ENCODE results near the gene MTARC1. TPM values are rescaled to one million over a fixed set of nuclear protein-coding genes. Genes with fewer than 3 reads are reported as not detected.

The MTARC1 gene
- total and polyA plus RNA-seq, 9 of the 15 experiments (the other 6 are each of a cell fraction or from before 2014, with no cell fraction given), result 0.07 to 0.14 (median 0.11) TPM; not detected in 6

DNA sequence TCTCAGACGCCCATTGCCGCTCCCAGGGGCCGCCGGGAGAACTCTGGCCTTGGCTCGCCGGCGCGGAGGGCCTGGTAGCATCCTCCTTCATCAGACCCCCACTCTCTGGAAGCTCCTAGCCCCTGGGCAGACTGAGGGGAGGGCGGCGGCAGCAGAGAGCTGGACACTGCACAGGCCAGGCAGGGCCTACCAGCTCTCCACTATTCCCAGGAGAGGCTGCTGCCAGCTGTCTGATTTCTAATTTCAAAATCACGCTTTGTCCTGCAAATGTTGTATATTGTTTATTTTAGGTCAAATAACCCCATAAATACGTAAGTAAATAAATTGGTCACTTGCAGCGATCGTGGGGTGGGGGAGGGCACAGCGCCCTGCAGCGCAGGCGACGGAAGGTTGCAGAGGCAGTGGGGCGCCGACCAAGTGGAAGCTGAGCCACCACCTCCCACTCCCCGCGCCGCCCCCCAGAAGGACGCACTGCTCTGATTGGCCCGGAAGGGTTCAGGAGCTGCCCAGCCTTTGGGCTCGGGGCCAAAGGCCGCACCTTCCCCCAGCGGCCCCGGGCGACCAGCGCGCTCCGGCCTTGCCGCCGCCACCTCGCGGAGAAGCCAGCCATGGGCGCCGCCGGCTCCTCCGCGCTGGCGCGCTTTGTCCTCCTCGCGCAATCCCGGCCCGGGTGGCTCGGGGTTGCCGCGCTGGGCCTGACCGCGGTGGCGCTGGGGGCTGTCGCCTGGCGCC is at the start of gene MTARC1 (continued):
- TF ChIP-seq PATZ1 (CRISPR knock-in tag; IDR thresholded peaks at IDR 0.05; ENCODE audit: borderline replicate concordance), result no peak
- TF ChIP-seq ELF1 (tag; IDR thresholded peaks at IDR 0.05), result no peak
- no peak for TF ChIP-seq DACH1 (IDR thresholded peaks at IDR 0.05; ENCODE audit: partially characterized antibody)
- TF ChIP-seq SRSF1 (IDR thresholded peaks at IDR 0.05; ENCODE audit: low read depth, low read length), result no peak
- TF ChIP-seq FOXJ3 (CRISPR knock-in tag; IDR thresholded peaks at IDR 0.05), result no peak
- no peak for TF ChIP-seq TFAM (CRISPR knock-in tag; conservative IDR thresholded peaks at IDR 0.05)
- TF ChIP-seq ZSCAN32 (CRISPR knock-in tag; IDR thresholded peaks at IDR 0.05), result no peak
- no peak for TF ChIP-seq DMBX1 (CRISPR knock-in tag; IDR thresholded peaks at IDR 0.05; ENCODE audit: borderline replicate concordance)
- TF ChIP-seq PRMT5 (CRISPR knock-in tag; IDR thresholded peaks at IDR 0.05), result no peak

DNA sequence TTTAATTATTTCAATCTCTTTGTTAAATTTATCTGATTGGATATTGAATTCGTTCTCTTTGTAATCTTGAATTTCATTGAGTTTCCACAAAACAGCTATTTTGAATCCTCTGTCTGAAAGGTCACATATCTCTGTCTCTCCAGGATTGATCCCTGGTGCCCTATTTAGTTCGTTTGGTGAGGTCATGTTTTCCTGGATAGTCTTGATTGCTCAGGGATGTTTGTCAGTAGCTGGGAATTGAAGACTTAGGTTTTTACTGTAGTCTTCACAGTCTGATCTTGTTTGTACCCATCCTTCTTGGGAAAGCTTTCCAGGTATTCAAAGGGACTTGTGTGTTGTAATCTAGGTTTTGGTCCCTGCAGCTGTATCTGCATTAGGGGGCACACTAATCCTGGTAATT is 45.4 kb upstream of the MTARC1 start:
- H3K27me3 ChIP-seq (ENCODE audit: control insufficient read depth in 2 of 2, insufficient read depth in 2 of 2, low read length in 2 of 2), result peaks cover 0 to 4% of the 10 kb centered on the region in 2 experiments; a peak in 2 of 5 replicates
- no peak overlapping the region for H2AFZ ChIP-seq (ENCODE audit: low read depth, low read length)
- H3K4me1 ChIP-seq (replicated peaks in 1 of 2; ENCODE audit: control insufficient read depth in 2 of 2, insufficient read depth in 2 of 2, low read length in 2 of 2), result no peaks in the 10 kb centered on the region
- no peaks in the 10 kb centered on the region for H4K20me1 ChIP-seq (replicated peaks; ENCODE audit: control insufficient read depth, insufficient read depth, low read length)
- CTCF ChIA-PET (ENCODE audit: low intra/inter-chr PET ratio), result no interaction called here
- no peak for ATAC-seq
- intact Hi-C loops (cut with micrococcal nuclease) (no loop called here), in situ Hi-C loops (cut with MboI) (no loop called here)
- FAIRE-seq, result no peak
- H3K27ac ChIP-seq (ENCODE audit: extremely low read depth, low read depth, low read length), result no peak overlapping the region
- POLR2A ChIA-PET, result no interaction called here
- no peaks in the 10 kb centered on the region for H3K79me2 ChIP-seq (ENCODE audit: control insufficient read depth, insufficient read depth, low read length)
- BruUV-seq (replicated peaks), result no TSS peak
- no peak overlapping the region for H3K4me3 ChIP-seq
- WGBS (ENCODE audit: insufficient coverage, low coverage, missing lambda C conversion rate), result 0% methylated on average over 2 of the region's 2 CpGs
- no peaks in the 10 kb centered on the region for H3K9me3 ChIP-seq (replicated peaks; ENCODE audit: control insufficient read depth, insufficient read depth, low read depth, low read length)
- H3K9me1 ChIP-seq (ENCODE audit: control insufficient read depth, insufficient read depth, low read length), result no peaks in the 10 kb centered on the region
- no peak overlapping the region for H3K4me2 ChIP-seq (ENCODE audit: insufficient read depth, low read length)
- no peaks in the 10 kb centered on the region for H3K36me3 ChIP-seq (ENCODE audit: control insufficient read depth, insufficient read depth, low read length)
- H3K9ac ChIP-seq (ENCODE audit: insufficient read depth in 1 of 2, low read depth in 2 of 2, low read length in 2 of 2), result no peak overlapping the region
- DNase-seq (ENCODE audit: extremely low read depth in 1 of 4, low spot score in 3 of 4), result no peak
- TF ChIP-seq SAFB (IDR thresholded peaks at IDR 0.05; ENCODE audit: borderline replicate concordance, low read depth, low read length) (no peak), ZNF639 (CRISPR knock-in tag; conservative IDR thresholded peaks at IDR 0.05 in 1 of 2, IDR thresholded peaks at IDR 0.05 in 1 of 2) (no peak), NFIC (IDR thresholded peaks at IDR 0.05) (no peak), PTTG1 (tag; IDR thresholded peaks at IDR 0.05; ENCODE audit: low read depth) (no peak), ZNF239 (CRISPR knock-in tag; IDR thresholded peaks at IDR 0.05) (no peak), FOXJ3 (CRISPR knock-in tag; IDR thresholded peaks at IDR 0.05) (no peak), HNRNPH1 (optimal IDR thresholded peaks at IDR 0.05; ENCODE audit: low read depth, low read length) (no peak)
- TF ChIP-seq, protein P1, sequence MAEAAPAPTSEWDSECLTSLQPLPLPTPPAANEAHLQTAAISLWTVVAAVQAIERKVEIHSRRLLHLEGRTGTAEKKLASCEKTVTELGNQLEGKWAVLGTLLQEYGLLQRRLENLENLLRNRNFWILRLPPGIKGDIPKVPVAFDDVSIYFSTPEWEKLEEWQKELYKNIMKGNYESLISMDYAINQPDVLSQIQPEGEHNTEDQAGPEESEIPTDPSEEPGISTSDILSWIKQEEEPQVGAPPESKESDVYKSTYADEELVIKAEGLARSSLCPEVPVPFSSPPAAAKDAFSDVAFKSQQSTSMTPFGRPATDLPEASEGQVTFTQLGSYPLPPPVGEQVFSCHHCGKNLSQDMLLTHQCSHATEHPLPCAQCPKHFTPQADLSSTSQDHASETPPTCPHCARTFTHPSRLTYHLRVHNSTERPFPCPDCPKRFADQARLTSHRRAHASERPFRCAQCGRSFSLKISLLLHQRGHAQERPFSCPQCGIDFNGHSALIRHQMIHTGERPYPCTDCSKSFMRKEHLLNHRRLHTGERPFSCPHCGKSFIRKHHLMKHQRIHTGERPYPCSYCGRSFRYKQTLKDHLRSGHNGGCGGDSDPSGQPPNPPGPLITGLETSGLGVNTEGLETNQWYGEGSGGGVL (CRISPR knock-in tag; IDR thresholded peaks at IDR 0.05), result no peak
